Measurements from ENCODE around the gene LRIG1. TPM values are rescaled to one million over a fixed set of nuclear protein-coding genes. Genes with fewer than 3 reads are reported as not detected.

The LRIG1 gene
- total RNA-seq, 1 donor from 2014 or later: 169 TPM

DNA sequence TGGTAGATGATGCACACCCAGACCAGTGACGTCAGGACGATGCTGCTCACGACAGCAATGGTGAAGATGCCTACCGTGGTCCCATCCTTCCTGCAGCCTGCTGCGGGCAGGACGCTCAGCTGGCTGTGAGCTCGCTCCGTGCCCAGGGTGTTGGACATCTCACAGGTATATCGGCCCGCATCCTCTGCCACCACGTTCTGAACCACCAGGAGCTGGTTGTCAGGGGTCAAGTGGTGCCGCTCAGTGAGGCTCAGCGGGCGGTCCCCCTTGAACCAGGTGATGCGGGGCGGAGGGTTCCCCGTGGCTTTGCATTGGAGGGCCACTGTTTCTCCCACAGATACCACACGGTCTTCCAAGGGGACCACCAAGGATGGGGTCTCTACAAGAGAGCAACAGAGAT, 117.8 kb downstream of the LRIG1 start:
- Histone ChIP-seq H3K27ac (no peak overlapping the region), H3F3A (ENCODE audit: low read depth) (peaks cover 55% of the 10 kb centered on the region), H3K4me2 (no peak overlapping the region), H4K20me1 (ENCODE audit: low read depth) (peaks cover 77% of the 10 kb centered on the region), H3K4me1 (no peaks in the 10 kb centered on the region), H3K36me3 (peaks cover 33% of the 10 kb centered on the region), H3K9ac (no peak overlapping the region), H3K4me3 (no peak overlapping the region), H3K27me3 (no peaks in the 10 kb centered on the region), H2AFZ (replicated peaks) (no peak overlapping the region), H3K79me2 (ENCODE audit: low read depth) (peaks cover 40% of the 10 kb centered on the region), H3K9me3 (ENCODE audit: low read depth) (no peaks in the 10 kb centered on the region)
- Mint-ChIP-seq H3K4me1 (peaks cover 6% of the 10 kb centered on the region), H3K36me3 (peaks cover 68% of the 10 kb centered on the region), H3K4me3 (no peak overlapping the region), H3K27me3 (ENCODE audit: insufficient read depth, low read depth) (peaks cover 6% of the 10 kb centered on the region), H3K9me3 (peaks cover 6% of the 10 kb centered on the region), H3K27ac (no peak overlapping the region)
- DNase-seq (ENCODE audit: low spot score): no peak
- TF ChIP-seq EZH2 (IDR thresholded peaks at IDR 0.05) (no peak), EZH2phosphoT487 (IDR thresholded peaks at IDR 0.05) (no peak)
- TF ChIP-seq, protein P1, sequence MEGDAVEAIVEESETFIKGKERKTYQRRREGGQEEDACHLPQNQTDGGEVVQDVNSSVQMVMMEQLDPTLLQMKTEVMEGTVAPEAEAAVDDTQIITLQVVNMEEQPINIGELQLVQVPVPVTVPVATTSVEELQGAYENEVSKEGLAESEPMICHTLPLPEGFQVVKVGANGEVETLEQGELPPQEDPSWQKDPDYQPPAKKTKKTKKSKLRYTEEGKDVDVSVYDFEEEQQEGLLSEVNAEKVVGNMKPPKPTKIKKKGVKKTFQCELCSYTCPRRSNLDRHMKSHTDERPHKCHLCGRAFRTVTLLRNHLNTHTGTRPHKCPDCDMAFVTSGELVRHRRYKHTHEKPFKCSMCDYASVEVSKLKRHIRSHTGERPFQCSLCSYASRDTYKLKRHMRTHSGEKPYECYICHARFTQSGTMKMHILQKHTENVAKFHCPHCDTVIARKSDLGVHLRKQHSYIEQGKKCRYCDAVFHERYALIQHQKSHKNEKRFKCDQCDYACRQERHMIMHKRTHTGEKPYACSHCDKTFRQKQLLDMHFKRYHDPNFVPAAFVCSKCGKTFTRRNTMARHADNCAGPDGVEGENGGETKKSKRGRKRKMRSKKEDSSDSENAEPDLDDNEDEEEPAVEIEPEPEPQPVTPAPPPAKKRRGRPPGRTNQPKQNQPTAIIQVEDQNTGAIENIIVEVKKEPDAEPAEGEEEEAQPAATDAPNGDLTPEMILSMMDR (IDR thresholded peaks at IDR 0.05): no peak

DNA sequence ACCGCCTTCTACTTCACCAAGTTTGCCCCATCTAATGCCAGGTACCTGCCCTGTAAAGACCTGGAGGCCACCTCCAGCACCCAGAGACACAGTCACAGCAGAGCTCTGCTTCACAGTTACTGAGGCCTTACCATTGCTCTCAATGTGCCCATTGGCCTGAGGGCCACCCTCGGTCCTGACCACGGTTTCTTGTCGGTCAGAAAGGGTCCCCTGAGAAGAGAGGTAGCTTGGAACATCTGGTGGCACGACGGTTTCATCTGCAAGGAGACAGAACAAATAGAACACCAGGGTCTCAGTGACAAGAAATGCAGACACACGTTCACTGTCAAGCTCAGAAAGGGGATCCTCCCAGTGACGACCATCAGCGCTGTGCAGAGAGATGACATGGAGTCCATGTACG, 118.7 kb downstream of the LRIG1 start:
- no peaks in the 10 kb centered on the region for H3K9me3 ChIP-seq (ENCODE audit: low read depth)
- H3K4me3 ChIP-seq: no peak overlapping the region
- Mint-ChIP-seq H3K27ac (peak overlapping the region; percentile 57), H3K27me3 (ENCODE audit: insufficient read depth, low read depth) (peaks cover 6% of the 10 kb centered on the region), H3K36me3 (peaks cover 66% of the 10 kb centered on the region), H3K4me3 (no peak overlapping the region), H3K4me1 (peaks cover 12% of the 10 kb centered on the region), H3K9me3 (peaks cover 5% of the 10 kb centered on the region)
- peaks cover 31% of the 10 kb centered on the region for H3K79me2 ChIP-seq (ENCODE audit: low read depth)
- no peak overlapping the region for H2AFZ ChIP-seq (replicated peaks)
- peaks cover 64% of the 10 kb centered on the region for H3F3A ChIP-seq (ENCODE audit: low read depth)
- H3K9ac ChIP-seq: no peak overlapping the region
- H4K20me1 ChIP-seq (ENCODE audit: low read depth): peaks cover 79% of the 10 kb centered on the region
- peaks cover 33% of the 10 kb centered on the region for H3K36me3 ChIP-seq
- no peaks in the 10 kb centered on the region for H3K4me1 ChIP-seq
- H3K27ac ChIP-seq: peak overlapping the region; percentile 46
- H3K4me2 ChIP-seq: no peak overlapping the region
- DNase-seq (ENCODE audit: low spot score): no peak
- no peaks in the 10 kb centered on the region for H3K27me3 ChIP-seq
- TF ChIP-seq EZH2 (IDR thresholded peaks at IDR 0.05) (no peak), EZH2phosphoT487 (IDR thresholded peaks at IDR 0.05) (no peak)
- TF ChIP-seq, protein P1 (IDR thresholded peaks at IDR 0.05): no peak

DNA sequence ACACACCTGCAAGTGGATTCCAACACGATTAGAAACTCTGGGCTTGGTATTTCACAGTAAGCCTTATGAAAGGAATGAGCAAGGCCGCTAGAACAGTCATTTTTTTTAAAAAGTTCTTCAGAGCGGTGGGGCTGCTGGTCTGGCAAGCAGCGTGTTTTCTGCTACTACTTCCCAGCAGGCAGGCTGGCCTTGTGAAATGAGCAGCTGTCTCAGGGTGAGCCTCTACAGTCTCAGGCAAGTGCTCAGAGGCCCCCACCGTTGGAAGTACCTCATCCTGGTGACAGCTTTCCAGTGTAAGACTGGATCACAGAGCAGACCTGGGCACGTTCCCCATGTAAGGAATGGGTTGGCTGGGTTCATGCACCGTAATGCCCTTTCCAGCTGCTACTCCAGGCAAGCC, 119.2 kb downstream of the LRIG1 start:
- Histone ChIP-seq H3K4me3 (no peak overlapping the region), H4K20me1 (ENCODE audit: low read depth) (peaks cover 76% of the 10 kb centered on the region), H3K9ac (no peak overlapping the region), H3K27me3 (no peaks in the 10 kb centered on the region), H3K4me2 (no peak overlapping the region), H3F3A (ENCODE audit: low read depth) (peaks cover 68% of the 10 kb centered on the region), H3K36me3 (peaks cover 33% of the 10 kb centered on the region), H3K9me3 (ENCODE audit: low read depth) (no peaks in the 10 kb centered on the region), H3K27ac (peak overlapping the region; percentile 46), H3K4me1 (no peaks in the 10 kb centered on the region), H3K79me2 (ENCODE audit: low read depth) (peaks cover 26% of the 10 kb centered on the region), H2AFZ (replicated peaks) (no peak overlapping the region)
- H3K36me3 Mint-ChIP-seq: peaks cover 63% of the 10 kb centered on the region
- H3K27ac Mint-ChIP-seq: no peak overlapping the region
- peaks cover 5% of the 10 kb centered on the region for H3K9me3 Mint-ChIP-seq
- peaks cover 12% of the 10 kb centered on the region for H3K4me1 Mint-ChIP-seq
- peaks cover 6% of the 10 kb centered on the region for H3K27me3 Mint-ChIP-seq (ENCODE audit: insufficient read depth, low read depth)
- H3K4me3 Mint-ChIP-seq: no peak overlapping the region
- DNase-seq (ENCODE audit: low spot score): no peak
- TF ChIP-seq, protein P1 (IDR thresholded peaks at IDR 0.05): no peak
- TF ChIP-seq EZH2phosphoT487 (IDR thresholded peaks at IDR 0.05) (no peak), EZH2 (IDR thresholded peaks at IDR 0.05) (no peak)

All from neural progenitor cell (in vitro differentiated cells).